ENCODE results near the gene OVOL2. TPM values are rescaled to one million over a fixed set of nuclear protein-coding genes. Genes with fewer than 3 reads are reported as not detected.

OVOL2 gene
- total and polyA plus RNA-seq, 2 of the 8 experiments (the other 6 are each of a cell fraction or from before 2014, with no cell fraction given) = 11.0 to 11.4 TPM

DNA sequence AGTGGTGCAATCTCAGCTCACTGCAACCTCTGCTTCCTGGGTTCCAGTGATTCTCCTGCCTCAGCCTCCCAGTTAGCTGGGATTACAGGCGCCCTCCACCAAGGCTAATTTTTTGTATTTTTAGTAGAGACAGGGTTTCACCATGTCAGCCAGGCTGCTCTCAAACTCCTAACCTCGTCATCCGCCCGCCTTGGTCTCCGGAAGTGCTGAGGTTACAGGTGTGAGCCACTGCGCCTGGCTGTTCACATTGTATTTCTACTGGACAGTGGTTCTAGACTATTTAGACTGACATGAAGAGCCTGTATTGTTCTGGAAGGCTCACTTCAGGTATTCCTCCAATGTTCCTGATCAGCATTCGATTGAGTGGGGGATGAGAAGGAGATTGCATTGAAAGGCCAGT lies 14.8 kb upstream of the OVOL2 start:
- Histone ChIP-seq H2AFZ (ENCODE audit: low read length) (no peak overlapping the region), H3K56ac (replicated peaks; ENCODE audit: insufficient read length, low read depth, low read length) (no peak overlapping the region), H3K4ac (replicated peaks; ENCODE audit: insufficient read length, low read depth, low read length) (no peak overlapping the region), H3K4me3 (ENCODE audit: extremely low read depth in 1 of 4, insufficient read depth in 2 of 4, low read depth in 3 of 4, low read length in 4 of 4) (no peak overlapping the region), H4K5ac (ENCODE audit: insufficient read length, low read depth, low read length) (no peak overlapping the region), H4K20me1 (replicated peaks in 1 of 2; ENCODE audit: control insufficient read depth in 1 of 2, insufficient read depth in 2 of 2, low read length in 2 of 2) (no peaks in the 10 kb centered on the region), H3K23ac (ENCODE audit: insufficient read length) (no peak overlapping the region), H4K8ac (ENCODE audit: extremely low read depth, insufficient read depth, low read length) (no peak overlapping the region), H3K79me2 (ENCODE audit: control insufficient read depth in 1 of 2, insufficient read depth in 2 of 2, low read length in 2 of 2) (no peaks in the 10 kb centered on the region), H3K14ac (ENCODE audit: insufficient read length) (no peak overlapping the region), H3K9me3 (ENCODE audit: insufficient read depth in 2 of 2, low read depth in 1 of 2, low read length in 1 of 2) (no peaks in the 10 kb centered on the region), H3K18ac (ENCODE audit: extremely low read depth, low read length) (no peak overlapping the region), H2BK5ac (ENCODE audit: low read depth, low read length) (no peak overlapping the region), H2BK12ac (ENCODE audit: low read depth, low read length) (no peak overlapping the region), H3K27me3 (replicated peaks in 1 of 4; ENCODE audit: control insufficient read depth in 3 of 4, extremely low read depth in 1 of 4, insufficient read depth in 3 of 4, low read length in 3 of 4) (no peaks in the 10 kb centered on the region; a peak in 1 of 7 replicates), H3K4me1 (replicated peaks in 1 of 4; ENCODE audit: control insufficient read depth in 3 of 4, insufficient read depth in 4 of 4, low read length in 3 of 4) (no peaks in the 10 kb centered on the region), H2BK20ac (ENCODE audit: low read length) (no peak overlapping the region), H3K27ac (ENCODE audit: low read depth, low read length) (no peak overlapping the region), H2BK120ac (replicated peaks; ENCODE audit: low read depth, low read length) (no peak overlapping the region), H2AK5ac (ENCODE audit: low read depth, low read length) (no peak overlapping the region), H3K36me3 (ENCODE audit: control insufficient read depth in 2 of 4, insufficient read depth in 4 of 4, low read length in 3 of 4) (no peaks in the 10 kb centered on the region), H3K79me1 (ENCODE audit: low read depth, low read length) (no peaks in the 10 kb centered on the region), H3K9ac (replicated peaks in 1 of 4; ENCODE audit: extremely low read depth in 1 of 4, low read depth in 3 of 4, low read length in 3 of 4) (no peak overlapping the region), H4K91ac (replicated peaks; ENCODE audit: insufficient read length, low read length) (no peak overlapping the region), H3K4me2 (ENCODE audit: insufficient read depth in 1 of 2, low read depth in 2 of 2, low read length in 2 of 2) (no peak overlapping the region), H2BK15ac (ENCODE audit: low read length) (no peak overlapping the region), H3K23me2 (ENCODE audit: low read depth, low read length) (no peaks in the 10 kb centered on the region; the same call in 1 of the 2 replicates)
- FAIRE-seq (no peak), DNase-seq (ENCODE audit: low read depth in 1 of 2, low spot score in 2 of 2) (no peak)
- POLR2A ChIA-PET (ENCODE audit: partially characterized antibody) = interaction anchor here (1.2 kb wide), 1 partner anchor 66 kb away, joined by 3 read pairs; the partner anchor contains the start of genes KAT14 and PET117
- 84% methylated on average over 7 of the region's 7 CpGs; no CpG with 5 or more reads in 1 of the 2 experiments for WGBS, 2 experiments (ENCODE audit: extremely low coverage in 1 of 2, insufficient coverage in 1 of 2, insufficient read length in 1 of 2, insufficient replicate concordance in 2 of 2, low coverage in 1 of 2, low lambda C conversion rate in 2 of 2, missing lambda C conversion rate in 1 of 2)
- CTCF ChIA-PET (ENCODE audit: partially characterized antibody) = no interaction called here
- TF ChIP-seq, protein P1, sequence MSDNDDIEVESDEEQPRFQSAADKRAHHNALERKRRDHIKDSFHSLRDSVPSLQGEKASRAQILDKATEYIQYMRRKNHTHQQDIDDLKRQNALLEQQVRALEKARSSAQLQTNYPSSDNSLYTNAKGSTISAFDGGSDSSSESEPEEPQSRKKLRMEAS (IDR thresholded peaks at IDR 0.05) = no peak
- no peak for TF ChIP-seq CREB1 (IDR thresholded peaks at IDR 0.05)
- TF ChIP-seq, protein P2, sequence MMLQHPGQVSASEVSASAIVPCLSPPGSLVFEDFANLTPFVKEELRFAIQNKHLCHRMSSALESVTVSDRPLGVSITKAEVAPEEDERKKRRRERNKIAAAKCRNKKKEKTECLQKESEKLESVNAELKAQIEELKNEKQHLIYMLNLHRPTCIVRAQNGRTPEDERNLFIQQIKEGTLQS (IDR thresholded peaks at IDR 0.05; ENCODE audit: insufficient read depth, low read depth, low read length) = no peak
